ENCODE measurements around the gene POLR3E. TPM values are rescaled to one million over a fixed set of nuclear protein-coding genes. Genes with fewer than 3 reads are reported as not detected.

POLR3E gene
- total and polyA plus RNA-seq, 2 donors (not counting 3 experiments of a cell fraction or from before 2014, with no cell fraction given) = 48.3 to 62.2 TPM

GRCh38 chr16:22250522-22250921, 46.7 kb upstream of the POLR3E start:
- Histone ChIP-seq H3K79me2 (ENCODE audit: control insufficient read depth, insufficient read depth, low read length) (no peaks in the 10 kb centered on the region), H3K27ac (ENCODE audit: insufficient read depth, low read depth, low read length) (no peak overlapping the region), H3K4me3 (replicated peaks in 1 of 3; ENCODE audit: insufficient read depth in 1 of 3, low read depth in 1 of 3, low read length in 3 of 3) (no peak overlapping the region), H2AFZ (ENCODE audit: low read depth, low read length) (no peak overlapping the region), H4K20me1 (replicated peaks; ENCODE audit: control insufficient read depth, extremely low read depth, insufficient read depth, low read length) (no peaks in the 10 kb centered on the region), H3K4me2 (ENCODE audit: insufficient read depth, low read length) (no peak overlapping the region), H3K9ac (replicated peaks; ENCODE audit: extremely low read depth, insufficient read depth, low read length) (no peak overlapping the region), H3K4me1 (ENCODE audit: control insufficient read depth, extremely low read depth, insufficient read depth, low read length) (no peaks in the 10 kb centered on the region), H3K9me1 (replicated peaks; ENCODE audit: control insufficient read depth, extremely low read depth, insufficient read depth, low read length) (no peaks in the 10 kb centered on the region), H3K9me3 (replicated peaks; ENCODE audit: control insufficient read depth, insufficient read depth, low read length) (no peaks in the 10 kb centered on the region), H3K36me3 (ENCODE audit: control insufficient read depth in 2 of 2, extremely low read depth in 1 of 2, insufficient read depth in 2 of 2, low read length in 2 of 2) (peaks cover 0 to 19% of the 10 kb centered on the region in 2 experiments), H3K27me3 (ENCODE audit: control insufficient read depth in 2 of 2, insufficient read depth in 2 of 2, low read length in 2 of 2) (no peaks in the 10 kb centered on the region)
- ChIA-PET CTCF (no interaction called here), POLR2A (no interaction called here)
- intact Hi-C loops (cut with micrococcal nuclease) = no loop called here
- no peak for DNase-seq (ENCODE audit: low read depth, low spot score)
- dilution Hi-C loops (cut with MboI; ENCODE audit: extremely low pct_ligation_motif_present, low sequenced_read_pairs) = no loop called here
- no peak for TF ChIP-seq POLR2A (IDR thresholded peaks at IDR 0.05; ENCODE audit: low read depth, low read length)
- BruUV-seq (replicated peaks) = no TSS peak
- FAIRE-seq = no peak

- H3K9ac ChIP-seq (replicated peaks; ENCODE audit: extremely low read depth, insufficient read depth, low read length) = no peak overlapping the region
- no peaks in the 10 kb centered on the region for H3K9me3 ChIP-seq (replicated peaks; ENCODE audit: control insufficient read depth, insufficient read depth, low read length)
- no peak overlapping the region for H2AFZ ChIP-seq (ENCODE audit: low read depth, low read length)
- H3K79me2 ChIP-seq (ENCODE audit: control insufficient read depth, insufficient read depth, low read length) = no peaks in the 10 kb centered on the region
- no peak overlapping the region for H3K27ac ChIP-seq (ENCODE audit: insufficient read depth, low read depth, low read length)
- ChIA-PET POLR2A (no interaction called here), CTCF (no interaction called here)
- no peaks in the 10 kb centered on the region for H3K27me3 ChIP-seq (ENCODE audit: control insufficient read depth in 2 of 2, insufficient read depth in 2 of 2, low read length in 2 of 2)
- H3K4me2 ChIP-seq (ENCODE audit: insufficient read depth, low read length) = no peak overlapping the region
- DNase-seq (ENCODE audit: low read depth, low spot score) (no peak), FAIRE-seq (no peak)
- no peaks in the 10 kb centered on the region for H3K4me1 ChIP-seq (ENCODE audit: control insufficient read depth, extremely low read depth, insufficient read depth, low read length)
- TF ChIP-seq EZH2 (IDR thresholded peaks at IDR 0.05; ENCODE audit: borderline replicate concordance, low read depth, low read length, severe bottlenecking) (no peak), GATA2 (IDR thresholded peaks at IDR 0.05; ENCODE audit: insufficient read depth, insufficient read length, low read depth, low read length) (no peak), CTCF (IDR thresholded peaks at IDR 0.05; ENCODE audit: extremely low read depth in 1 of 2, insufficient read depth in 1 of 2, low read depth in 1 of 2, low read length in 2 of 2) (no peak), POLR2AphosphoS5 (IDR thresholded peaks at IDR 0.05; ENCODE audit: insufficient read depth, low read depth, low read length) (no peak), JUN (IDR thresholded peaks at IDR 0.05; ENCODE audit: borderline replicate concordance, insufficient read depth, insufficient read length, low read depth) (no peak), FOS (IDR thresholded peaks at IDR 0.05; ENCODE audit: borderline replicate concordance, insufficient read depth, low read length) (no peak), MYC (IDR thresholded peaks at IDR 0.05; ENCODE audit: low read depth, low read length) (no peak), POLR2A (IDR thresholded peaks at IDR 0.05; ENCODE audit: low read depth, low read length) (no peak)
- TF ChIP-seq, protein P1, sequence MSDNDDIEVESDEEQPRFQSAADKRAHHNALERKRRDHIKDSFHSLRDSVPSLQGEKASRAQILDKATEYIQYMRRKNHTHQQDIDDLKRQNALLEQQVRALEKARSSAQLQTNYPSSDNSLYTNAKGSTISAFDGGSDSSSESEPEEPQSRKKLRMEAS (IDR thresholded peaks at IDR 0.05; ENCODE audit: insufficient read depth, insufficient read length) = no peak
- intact Hi-C loops (cut with micrococcal nuclease) = no loop called here
- H3K36me3 ChIP-seq (ENCODE audit: control insufficient read depth in 2 of 2, extremely low read depth in 1 of 2, insufficient read depth in 2 of 2, low read length in 2 of 2) = peaks cover 4 to 27% of the 10 kb centered on the region in 2 experiments
- no TSS peak for BruUV-seq (replicated peaks)
- dilution Hi-C loops (cut with MboI; ENCODE audit: extremely low pct_ligation_motif_present, low sequenced_read_pairs) = no loop called here
- H3K9me1 ChIP-seq (replicated peaks; ENCODE audit: control insufficient read depth, extremely low read depth, insufficient read depth, low read length) = no peaks in the 10 kb centered on the region
- no peaks in the 10 kb centered on the region for H4K20me1 ChIP-seq (replicated peaks; ENCODE audit: control insufficient read depth, extremely low read depth, insufficient read depth, low read length)
- H3K4me3 ChIP-seq (replicated peaks in 1 of 3; ENCODE audit: insufficient read depth in 1 of 3, low read depth in 1 of 3, low read length in 3 of 3) = no peak overlapping the region
Observed at GRCh38 chr16:22252317-22252716, 44.9 kb upstream of the POLR3E start.
